ENCODE measurements around the gene IGF1. TPM values are rescaled to one million over a fixed set of nuclear protein-coding genes. Genes with fewer than 3 reads are reported as not detected.
"Not testable (repeated sequence)": the region's sequence is repeated elsewhere in the genome, so short reads cannot be mapped to it uniquely, and the experiment has no call there.

IGF1 gene
- total RNA-seq, 1 experiment from 2014 or later, result not detected

- no peak for DNase-seq (ENCODE audit: low read depth)
Measured at GRCh38 chr12:102462795-102463465, 17.4 kb downstream of the IGF1 start.

GRCh38 chr12:102462386-102462785 is 18.0 kb downstream of the IGF1 start:
- DNase-seq (ENCODE audit: low read depth), result no peak

- no peak for DNase-seq (ENCODE audit: low read depth)
Measured at GRCh38 chr12:102461501-102461900, 18.9 kb downstream of the IGF1 start.

- no peak for DNase-seq (ENCODE audit: low read depth)
Measured at GRCh38 chr12:102459314-102459713, 21.0 kb downstream of the IGF1 start.

- no peak for DNase-seq (ENCODE audit: low read depth)
Measured at GRCh38 chr12:102454808-102455760, 25.3 kb downstream of the IGF1 start.

GRCh38 chr12:102454330-102454729 is 26.0 kb downstream of the IGF1 start:
- DNase-seq (ENCODE audit: low read depth), result no peak

GRCh38 chr12:102452605-102453004 is 27.8 kb downstream of the IGF1 start:
- no peak for DNase-seq (ENCODE audit: low read depth)

GRCh38 chr12:102449018-102449417 is 31.3 kb downstream of the IGF1 start:
- not testable (repeated sequence) for DNase-seq (ENCODE audit: low read depth)

GRCh38 chr12:102447426-102447825 is 32.9 kb downstream of the IGF1 start:
- not testable (repeated sequence) for DNase-seq (ENCODE audit: low read depth)

GRCh38 chr12:102444707-102445106 is 35.7 kb downstream of the IGF1 start:
- no peak for DNase-seq (ENCODE audit: low read depth)

- no peak for DNase-seq (ENCODE audit: low read depth)
Measured at GRCh38 chr12:102444093-102444492, 36.3 kb downstream of the IGF1 start.

- DNase-seq (ENCODE audit: low read depth), result no peak
Measured at GRCh38 chr12:102441077-102441596, 39.2 kb downstream of the IGF1 start.

- peak; percentile 9 for DNase-seq (ENCODE audit: low read depth)
Measured at GRCh38 chr12:102439426-102440405, 40.6 kb downstream of the IGF1 start.

GRCh38 chr12:102438827-102439210 is 41.5 kb downstream of the IGF1 start:
- peak; percentile 18 for DNase-seq (ENCODE audit: low read depth)

GRCh38 chr12:102438047-102438826 is 42.1 kb downstream of the IGF1 start:
- DNase-seq (ENCODE audit: low read depth), result peak; percentile 65

- DNase-seq (ENCODE audit: low read depth), result no peak
Measured at GRCh38 chr12:102437511-102437910, 42.9 kb downstream of the IGF1 start.

- DNase-seq (ENCODE audit: low read depth), result no peak
Measured at GRCh38 chr12:102436867-102437266, 43.5 kb downstream of the IGF1 start.

- no peak for DNase-seq (ENCODE audit: low read depth)
Measured at GRCh38 chr12:102435827-102436436, 44.4 kb downstream of the IGF1 start.

- no peak for DNase-seq (ENCODE audit: low read depth)
Measured at GRCh38 chr12:102433304-102433703, 47.1 kb downstream of the IGF1 start.

GRCh38 chr12:102430661-102431060 is 49.7 kb downstream of the IGF1 start:
- no peak for DNase-seq (ENCODE audit: low read depth)
